KOPT-K1 (cell line): ENCODE data around the gene CHN1.

Experiments used
- H3K27ac ChIP-seq: fragments of 200-600 bp; sonication (generic); 2 replicates; pipeline ENCODE4 v1.5.1; 2016; ENCODE audit warnings: antibody characterized with exemption, mild to moderate bottlenecking, low read depth, low read length; ENCODE audit not compliant: poor library complexity, severe bottlenecking
- H3K36me3 ChIP-seq: fragments of 200-600 bp; sonication (generic); 2 replicates; pipeline ENCODE4 v1.5.1; 2017; ENCODE audit warnings: antibody characterized with exemption, mild to moderate bottlenecking, low read length, moderate library complexity; ENCODE audit not compliant: insufficient read depth
- H3K9me3 ChIP-seq: fragments of 200-600 bp; sonication (generic); 2 replicates; pipeline ENCODE4 v1.5.1; 2017; ENCODE audit warnings: antibody characterized with exemption, low read length, mild to moderate bottlenecking; ENCODE audit not compliant: insufficient read depth, poor library complexity, severe bottlenecking

The CHN1 gene

GRCh38 chr2:175004980-175005732 lies at the start of gene CHN1:
TSS of gene CHN1 (minus strand) at chr2:175005381. CDS start at chr2:175004912, 469 bp downstream.
- Histone ChIP-seq H3K9me3 (no peaks in the 10 kb centered on the region), H3K27ac (no peak within 1 kb of the TSS), H3K36me3 (no peaks in the 10 kb centered on the region)

- H3K36me3 ChIP-seq = peaks cover 5% of the 10 kb centered on the region; the same call in 1 of the 2 replicates
- no peak overlapping the region for H3K27ac ChIP-seq
- no peaks in the 10 kb centered on the region for H3K9me3 ChIP-seq
Measured at GRCh38 chr2:175054340-175054739, 49.2 kb upstream of the CHN1 start.

- H3K36me3 ChIP-seq = no peaks in the 10 kb centered on the region
- no peak overlapping the region for H3K27ac ChIP-seq
- H3K9me3 ChIP-seq = no peaks in the 10 kb centered on the region
Measured at GRCh38 chr2:175049661-175050060, 44.5 kb upstream of the CHN1 start.

GRCh38 chr2:175048275-175048674 lies 43.1 kb upstream of the CHN1 start:
- Histone ChIP-seq H3K9me3 (no peaks in the 10 kb centered on the region), H3K36me3 (no peaks in the 10 kb centered on the region), H3K27ac (no peak overlapping the region)

- Histone ChIP-seq H3K36me3 (no peaks in the 10 kb centered on the region), H3K27ac (no peak overlapping the region), H3K9me3 (no peaks in the 10 kb centered on the region)
Measured at GRCh38 chr2:175039490-175039889, 34.3 kb upstream of the CHN1 start.

- no peaks in the 10 kb centered on the region for H3K36me3 ChIP-seq
- no peak overlapping the region for H3K27ac ChIP-seq
- H3K9me3 ChIP-seq = no peaks in the 10 kb centered on the region
Measured at GRCh38 chr2:175039031-175039430, 33.9 kb upstream of the CHN1 start.

- H3K36me3 ChIP-seq = no peaks in the 10 kb centered on the region
- no peak overlapping the region for H3K27ac ChIP-seq
Measured at GRCh38 chr2:175037941-175038340, 32.8 kb upstream of the CHN1 start.

GRCh38 chr2:175036582-175037018 lies 31.4 kb upstream of the CHN1 start:
- no peaks in the 10 kb centered on the region for H3K36me3 ChIP-seq

More at GRCh38 chr2:175037941-175038340, 32.8 kb upstream of the CHN1 start:
- no peaks in the 10 kb centered on the region for H3K9me3 ChIP-seq

GRCh38 chr2:175035806-175036205 lies 30.6 kb upstream of the CHN1 start:
- no peaks in the 10 kb centered on the region for H3K9me3 ChIP-seq
- H3K27ac ChIP-seq = no peak overlapping the region
- H3K36me3 ChIP-seq = no peaks in the 10 kb centered on the region

More at GRCh38 chr2:175036582-175037018, 31.4 kb upstream of the CHN1 start:
- Histone ChIP-seq H3K27ac (no peak overlapping the region), H3K9me3 (no peaks in the 10 kb centered on the region)

GRCh38 chr2:175034716-175035115 lies 29.5 kb upstream of the CHN1 start:
- Histone ChIP-seq H3K9me3 (no peaks in the 10 kb centered on the region), H3K36me3 (no peaks in the 10 kb centered on the region), H3K27ac (no peak overlapping the region)

GRCh38 chr2:175030380-175031271 lies 25.4 kb upstream of the CHN1 start:
- Histone ChIP-seq H3K36me3 (no peaks in the 10 kb centered on the region), H3K9me3 (no peaks in the 10 kb centered on the region), H3K27ac (no peak overlapping the region)

GRCh38 chr2:175027755-175028154 lies 22.6 kb upstream of the CHN1 start:
- Histone ChIP-seq H3K9me3 (no peaks in the 10 kb centered on the region), H3K27ac (no peak overlapping the region), H3K36me3 (no peaks in the 10 kb centered on the region)

- no peaks in the 10 kb centered on the region for H3K36me3 ChIP-seq
- no peaks in the 10 kb centered on the region for H3K9me3 ChIP-seq
- H3K27ac ChIP-seq = no peak overlapping the region
Measured at GRCh38 chr2:175026385-175026784, 21.2 kb upstream of the CHN1 start.

- no peak overlapping the region for H3K27ac ChIP-seq
- H3K9me3 ChIP-seq = no peaks in the 10 kb centered on the region
- H3K36me3 ChIP-seq = no peaks in the 10 kb centered on the region
Measured at GRCh38 chr2:175025946-175026345, 20.8 kb upstream of the CHN1 start.

GRCh38 chr2:175025233-175025632 lies 20.1 kb upstream of the CHN1 start:
- Histone ChIP-seq H3K9me3 (no peaks in the 10 kb centered on the region), H3K36me3 (no peaks in the 10 kb centered on the region), H3K27ac (no peak overlapping the region)
